Osteoblast (primary cell): Measurements from ENCODE around the gene ATN1. TPM values are rescaled to one million over a fixed set of nuclear protein-coding genes. Genes with fewer than 3 reads are reported as not detected.

Experiments
- DNase-seq: peaks from one replicate; pipeline ENCODE4 v3.0.0; 2011; ENCODE audit warnings: low spot score, mixed read lengths; ENCODE audit not compliant: insufficient read length; ENCODE audit errors: missing footprints
- H2AFZ ChIP-seq: 2 replicates; pipeline ENCODE4 v1.6.0; 2011; ENCODE audit warnings: mild to moderate bottlenecking, low read length
- H3K27ac ChIP-seq: 2 replicates; pipeline ENCODE4 v1.5.1; 2011; ENCODE audit warnings: mild to moderate bottlenecking, low read depth, low read length, moderate library complexity
- H3K27me3 ChIP-seq: 2 replicates; pipeline ENCODE4 v1.6.0; 2012; ENCODE audit warnings: mild to moderate bottlenecking, control low read depth, inconsistent platforms, low read length, moderate library complexity; ENCODE audit not compliant: insufficient read depth
- H3K36me3 ChIP-seq: 2 replicates; pipeline ENCODE4 v1.5.1; 2011; ENCODE audit warnings: mild to moderate bottlenecking, low read length, control low read depth, moderate library complexity; ENCODE audit not compliant: insufficient read depth
- H3K4me1 ChIP-seq: 2 replicates; pipeline ENCODE4 v1.5.1; 2011; ENCODE audit warnings: mild to moderate bottlenecking, low read length, control low read depth, moderate library complexity; ENCODE audit not compliant: insufficient read depth
- H3K4me2 ChIP-seq: 2 replicates; pipeline ENCODE4 v1.6.0; 2011; ENCODE audit warnings: mild to moderate bottlenecking, low read length; ENCODE audit not compliant: insufficient read depth
- H3K4me3 ChIP-seq: fragments of 200-600 bp; sonication (generic); 3 replicates; pipeline ENCODE4 v1.5.1; 2012; ENCODE audit warnings: mild to moderate bottlenecking, low read length, inconsistent platforms; ENCODE audit not compliant: insufficient read depth
- H3K79me2 ChIP-seq: 2 replicates; pipeline ENCODE4 v1.6.0; 2012; ENCODE audit warnings: mild to moderate bottlenecking, low read length, control low read depth, inconsistent platforms; ENCODE audit not compliant: insufficient read depth
- H3K9me3 ChIP-seq: 2 replicates; pipeline ENCODE4 v1.5.1; 2011; ENCODE audit warnings: low read depth, low read length, control low read depth
- H4K20me1 ChIP-seq: 2 replicates; pipeline ENCODE4 v1.6.0; 2012; ENCODE audit warnings: mild to moderate bottlenecking, low read length, control low read depth; ENCODE audit not compliant: insufficient read depth
- total RNA-seq: library from RNA; depleted of rRNA; stranded (reverse); fragments of >200 nt; gene quantifications from 2 replicates; pipeline ENCODE4 v1.2.3, GENCODE V29; 2012
- TF ChIP-seq, protein P1 (sequence below): IDR thresholded peaks from 2 replicates; pipeline ENCODE4 v1.5.1; 2011; ENCODE audit warnings: mild to moderate bottlenecking, low read depth, low read length, moderate library complexity; ENCODE audit errors: extremely low read depth

ATN1 gene
- total RNA-seq, 1 donor: 14.1 TPM

GRCh38 chr12:6959805-6960592, 32.2 kb downstream of the ATN1 start:
- TF ChIP-seq, protein P1, sequence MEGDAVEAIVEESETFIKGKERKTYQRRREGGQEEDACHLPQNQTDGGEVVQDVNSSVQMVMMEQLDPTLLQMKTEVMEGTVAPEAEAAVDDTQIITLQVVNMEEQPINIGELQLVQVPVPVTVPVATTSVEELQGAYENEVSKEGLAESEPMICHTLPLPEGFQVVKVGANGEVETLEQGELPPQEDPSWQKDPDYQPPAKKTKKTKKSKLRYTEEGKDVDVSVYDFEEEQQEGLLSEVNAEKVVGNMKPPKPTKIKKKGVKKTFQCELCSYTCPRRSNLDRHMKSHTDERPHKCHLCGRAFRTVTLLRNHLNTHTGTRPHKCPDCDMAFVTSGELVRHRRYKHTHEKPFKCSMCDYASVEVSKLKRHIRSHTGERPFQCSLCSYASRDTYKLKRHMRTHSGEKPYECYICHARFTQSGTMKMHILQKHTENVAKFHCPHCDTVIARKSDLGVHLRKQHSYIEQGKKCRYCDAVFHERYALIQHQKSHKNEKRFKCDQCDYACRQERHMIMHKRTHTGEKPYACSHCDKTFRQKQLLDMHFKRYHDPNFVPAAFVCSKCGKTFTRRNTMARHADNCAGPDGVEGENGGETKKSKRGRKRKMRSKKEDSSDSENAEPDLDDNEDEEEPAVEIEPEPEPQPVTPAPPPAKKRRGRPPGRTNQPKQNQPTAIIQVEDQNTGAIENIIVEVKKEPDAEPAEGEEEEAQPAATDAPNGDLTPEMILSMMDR: no peak
- H3K4me3 ChIP-seq: no peak overlapping the region
- H3K4me2 ChIP-seq: no peak overlapping the region
- peaks cover 6% of the 10 kb centered on the region for H3K36me3 ChIP-seq
- no peaks in the 10 kb centered on the region for H4K20me1 ChIP-seq
- no peaks in the 10 kb centered on the region for H3K27me3 ChIP-seq
- H3K27ac ChIP-seq: no peak overlapping the region
- H3K79me2 ChIP-seq: no peaks in the 10 kb centered on the region
- H3K9me3 ChIP-seq: no peaks in the 10 kb centered on the region
- DNase-seq: no peak
- peaks cover 16% of the 10 kb centered on the region for H3K4me1 ChIP-seq
- no peak overlapping the region for H2AFZ ChIP-seq

DNA sequence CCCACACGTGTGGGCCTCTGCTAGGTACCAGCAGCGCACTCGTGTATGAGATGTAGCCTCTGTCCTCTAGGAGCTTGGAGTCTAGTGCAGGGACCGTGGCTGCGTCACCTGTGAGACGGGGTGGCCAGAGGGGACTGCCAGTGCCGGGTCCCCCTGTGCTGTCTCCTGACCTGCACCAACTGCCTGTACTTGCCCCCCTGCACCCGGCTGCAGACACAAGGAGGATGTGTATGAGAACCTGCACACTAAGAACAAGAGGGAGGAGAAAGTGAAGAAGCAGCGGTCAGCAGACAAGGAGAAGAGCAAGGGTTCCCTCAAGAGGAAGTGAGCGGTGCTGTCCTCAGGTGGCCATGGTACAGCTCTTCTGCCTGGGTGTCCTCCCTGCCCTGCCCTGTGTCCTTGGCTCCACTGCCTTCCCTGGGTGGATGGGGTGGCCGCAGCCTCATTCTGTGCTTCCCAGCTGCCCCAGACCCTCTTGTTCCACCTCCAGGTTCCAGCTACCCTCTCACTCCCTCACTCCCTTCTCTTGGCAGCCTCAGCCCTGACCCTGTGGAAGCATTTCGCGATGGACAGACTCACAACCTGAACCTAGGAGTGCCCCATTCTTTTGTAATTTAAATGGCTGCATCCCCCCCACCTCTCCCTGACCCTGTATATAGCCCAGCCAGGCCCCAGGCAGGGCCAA, 33.0 kb downstream of the ATN1 start:
- H3K27ac ChIP-seq: peak overlapping the region; percentile 93
- TF ChIP-seq, protein P1: peak; percentile 22
- H3K79me2 ChIP-seq: no peaks in the 10 kb centered on the region
- peaks cover 2% of the 10 kb centered on the region for H4K20me1 ChIP-seq
- no peaks in the 10 kb centered on the region for H3K27me3 ChIP-seq
- H3K4me1 ChIP-seq: peaks cover 16% of the 10 kb centered on the region
- DNase-seq: no peak
- H3K4me2 ChIP-seq: peak overlapping the region; percentile 85
- peak overlapping the region; percentile 58 for H3K4me3 ChIP-seq
- peaks cover 12% of the 10 kb centered on the region for H3K36me3 ChIP-seq
- H3K9me3 ChIP-seq: no peaks in the 10 kb centered on the region
- H2AFZ ChIP-seq: peak overlapping the region; percentile 90

DNA sequence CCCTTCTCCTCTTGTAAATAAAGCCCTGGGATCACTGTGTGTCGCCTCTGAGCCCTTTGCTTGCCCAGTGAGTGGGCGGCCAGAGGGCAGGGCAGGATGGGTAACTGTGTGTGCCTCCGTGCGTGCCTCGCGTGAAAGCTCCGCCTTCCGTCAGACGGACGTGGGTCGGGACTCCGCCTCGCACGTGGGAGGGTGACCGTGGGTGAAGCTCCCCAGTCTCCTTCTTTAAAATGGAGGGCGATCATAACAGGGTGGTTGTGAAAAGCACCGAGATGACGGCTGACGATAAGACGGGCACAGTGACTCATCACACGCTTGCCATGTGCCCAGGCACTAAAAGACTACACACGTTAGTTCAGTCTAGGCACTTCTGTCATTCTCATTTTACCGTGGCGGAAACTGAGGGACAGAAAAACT, 33.5 kb downstream of the ATN1 start:
- no peaks in the 10 kb centered on the region for H3K9me3 ChIP-seq
- peak overlapping the region; percentile 93 for H3K27ac ChIP-seq
- peak overlapping the region; percentile 90 for H2AFZ ChIP-seq
- H3K36me3 ChIP-seq: peaks cover 17% of the 10 kb centered on the region
- H3K4me1 ChIP-seq: peaks cover 16% of the 10 kb centered on the region
- peak; percentile 94 for DNase-seq
- TF ChIP-seq, protein P1: no peak
- no peaks in the 10 kb centered on the region for H3K79me2 ChIP-seq
- H3K27me3 ChIP-seq: no peaks in the 10 kb centered on the region
- H3K4me3 ChIP-seq: peak overlapping the region; percentile 58
- peaks cover 4% of the 10 kb centered on the region for H4K20me1 ChIP-seq
- H3K4me2 ChIP-seq: peak overlapping the region; percentile 85

DNA sequence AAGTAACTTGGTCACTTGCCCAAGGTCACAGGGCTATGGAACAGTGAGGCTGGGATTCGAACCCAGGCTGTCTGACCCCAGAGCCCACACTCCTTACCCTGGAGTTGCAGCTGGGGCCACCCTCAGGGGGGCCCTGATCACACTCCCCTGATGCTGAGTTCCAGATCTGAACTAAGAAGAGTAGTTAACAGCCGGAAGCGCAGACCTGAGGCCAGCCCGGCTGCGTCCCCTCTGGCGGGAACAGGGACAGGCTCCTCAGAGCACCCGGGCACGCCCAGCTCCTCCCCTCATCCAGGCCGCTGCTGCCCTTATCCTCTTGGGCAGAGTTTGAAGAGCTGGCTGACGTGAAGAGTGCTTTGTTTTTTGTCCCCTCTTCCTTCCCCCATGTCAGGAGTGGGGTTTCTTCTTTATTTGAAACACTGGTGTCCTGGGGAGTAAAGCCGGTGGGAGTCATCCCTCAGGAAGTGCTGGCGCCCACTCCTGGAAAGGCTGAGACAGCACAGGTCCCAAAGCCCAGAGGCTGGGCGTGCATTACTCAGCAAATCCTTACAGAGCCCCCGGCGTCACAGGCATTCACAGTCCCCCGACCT, 34.0 kb downstream of the ATN1 start:
- peak; percentile 97 for DNase-seq
- Histone ChIP-seq H3K4me2 (peak overlapping the region; percentile 85), H3K4me3 (peak overlapping the region; percentile 58), H3K27ac (peak overlapping the region; percentile 93), H3K9me3 (no peaks in the 10 kb centered on the region), H3K79me2 (no peaks in the 10 kb centered on the region), H2AFZ (peak overlapping the region; percentile 90), H4K20me1 (peaks cover 4% of the 10 kb centered on the region), H3K4me1 (peaks cover 16% of the 10 kb centered on the region), H3K36me3 (peaks cover 21% of the 10 kb centered on the region), H3K27me3 (no peaks in the 10 kb centered on the region)
- TF ChIP-seq, protein P1: peak; percentile 72
